T-helper 22 cell (primary cell): ENCODE results near the gene FHDC1.

Source experiments
- DNase-seq: peaks from one replicate; pipeline ENCODE4 v3.0.0-alpha.2; 2020; ENCODE audit warnings: low read depth

Gene FHDC1

GRCh38 chr4:152936446-152937335, 568 bp downstream of the FHDC1 start:
- DNase-seq, result no peak

GRCh38 chr4:152937336-152938236, 1.5 kb downstream of the FHDC1 start:
- DNase-seq, result no peak

GRCh38 chr4:152938237-152938947, 2.3 kb downstream of the FHDC1 start:
- DNase-seq, result no peak

- DNase-seq, result no peak
Observed at GRCh38 chr4:152939621-152940020, 3.5 kb downstream of the FHDC1 start.

- DNase-seq, result no peak
Observed at GRCh38 chr4:152940461-152940860, 4.3 kb downstream of the FHDC1 start.

- no peak for DNase-seq
Observed at GRCh38 chr4:152941411-152941810, 5.3 kb downstream of the FHDC1 start.

- no peak for DNase-seq
Observed at GRCh38 chr4:152942346-152942745, 6.2 kb downstream of the FHDC1 start.

GRCh38 chr4:152943672-152944071, 7.5 kb downstream of the FHDC1 start:
- DNase-seq, result no peak

GRCh38 chr4:152944666-152945320, 8.7 kb downstream of the FHDC1 start:
- no peak for DNase-seq

GRCh38 chr4:152945639-152946038, 9.5 kb downstream of the FHDC1 start:
- no peak for DNase-seq

GRCh38 chr4:152946446-152946845, 10.3 kb downstream of the FHDC1 start:
- DNase-seq, result no peak

- DNase-seq, result no peak
Observed at GRCh38 chr4:152947311-152947710, 11.2 kb downstream of the FHDC1 start.

GRCh38 chr4:152949930-152950329, 13.8 kb downstream of the FHDC1 start:
- no peak for DNase-seq

- no peak for DNase-seq
Observed at GRCh38 chr4:152950402-152951274, 14.5 kb downstream of the FHDC1 start.

- no peak for DNase-seq
Observed at GRCh38 chr4:152951348-152951747, 15.2 kb downstream of the FHDC1 start.

GRCh38 chr4:152953514-152953913, 17.4 kb downstream of the FHDC1 start:
- DNase-seq, result no peak

GRCh38 chr4:152954741-152955140, 18.6 kb downstream of the FHDC1 start:
- no peak for DNase-seq

GRCh38 chr4:152956147-152956546, 20.0 kb downstream of the FHDC1 start:
- no peak for DNase-seq

GRCh38 chr4:152956650-152957436, 20.7 kb downstream of the FHDC1 start:
- DNase-seq, result no peak
